ENCODE results near the gene STAM2. TPM values are rescaled to one million over a fixed set of nuclear protein-coding genes. Genes with fewer than 3 reads are reported as not detected.

The STAM2 gene
- total and polyA plus RNA-seq, 2 donors (not counting 3 experiments of a cell fraction or from before 2014, with no cell fraction given): 10.1 to 27.5 TPM

GRCh38 chr2:152089238-152089637 lies 86.3 kb downstream of the STAM2 start:
- no peak overlapping the region for H3K4me3 ChIP-seq (replicated peaks in 1 of 3; ENCODE audit: insufficient read depth in 1 of 3, low read depth in 1 of 3, low read length in 3 of 3)
- dilution Hi-C loops (cut with MboI; ENCODE audit: extremely low pct_ligation_motif_present, low sequenced_read_pairs) (no loop called here), intact Hi-C loops (cut with micrococcal nuclease) (no loop called here)
- H3K79me2 ChIP-seq (ENCODE audit: control insufficient read depth, insufficient read depth, low read length): no peaks in the 10 kb centered on the region
- BruUV-seq (replicated peaks): no TSS peak
- H3K9me3 ChIP-seq (replicated peaks; ENCODE audit: control insufficient read depth, insufficient read depth, low read length): no peaks in the 10 kb centered on the region
- H3K4me1 ChIP-seq (ENCODE audit: control insufficient read depth, extremely low read depth, insufficient read depth, low read length): no peaks in the 10 kb centered on the region
- CTCF ChIA-PET: interaction anchor here (1.8 kb wide), 1 partner anchor 13 kb away, joined by 4 read pairs; no protein-coding TSS in a partner anchor
- no peaks in the 10 kb centered on the region for H3K36me3 ChIP-seq (ENCODE audit: control insufficient read depth in 2 of 2, extremely low read depth in 1 of 2, insufficient read depth in 2 of 2, low read length in 2 of 2)
- H4K20me1 ChIP-seq (replicated peaks; ENCODE audit: control insufficient read depth, extremely low read depth, insufficient read depth, low read length): no peaks in the 10 kb centered on the region
- no peak overlapping the region for H3K4me2 ChIP-seq (ENCODE audit: insufficient read depth, low read length)
- POLR2A ChIA-PET: no interaction called here
- H3K9me1 ChIP-seq (replicated peaks; ENCODE audit: control insufficient read depth, extremely low read depth, insufficient read depth, low read length): no peaks in the 10 kb centered on the region
- H3K27me3 ChIP-seq (ENCODE audit: control insufficient read depth in 2 of 2, insufficient read depth in 2 of 2, low read length in 2 of 2): peaks cover 7 to 16% of the 10 kb centered on the region in 2 experiments
- no peak overlapping the region for H3K27ac ChIP-seq (ENCODE audit: insufficient read depth, low read depth, low read length)
- no peak for FAIRE-seq
- no peak overlapping the region for H2AFZ ChIP-seq (ENCODE audit: low read depth, low read length)
- H3K9ac ChIP-seq (replicated peaks; ENCODE audit: extremely low read depth, insufficient read depth, low read length): no peak overlapping the region
- DNase-seq (ENCODE audit: low read depth, low spot score): no peak
- TF ChIP-seq POLR2A (IDR thresholded peaks at IDR 0.05; ENCODE audit: low read depth, low read length) (no peak), JUN (IDR thresholded peaks at IDR 0.05; ENCODE audit: borderline replicate concordance, insufficient read depth, insufficient read length, low read depth) (no peak), GATA2 (IDR thresholded peaks at IDR 0.05; ENCODE audit: insufficient read depth, insufficient read length, low read depth, low read length) (no peak), MAX (IDR thresholded peaks at IDR 0.05; ENCODE audit: insufficient read depth, insufficient read length) (no peak), MYC (IDR thresholded peaks at IDR 0.05; ENCODE audit: low read depth, low read length) (no peak), EZH2 (IDR thresholded peaks at IDR 0.05; ENCODE audit: borderline replicate concordance, low read depth, low read length, severe bottlenecking) (no peak), FOS (IDR thresholded peaks at IDR 0.05; ENCODE audit: borderline replicate concordance, insufficient read depth, low read length) (no peak), POLR2AphosphoS5 (IDR thresholded peaks at IDR 0.05; ENCODE audit: insufficient read depth, low read depth, low read length) (no peak), CTCF (IDR thresholded peaks at IDR 0.05; ENCODE audit: extremely low read depth in 1 of 2, insufficient read depth in 1 of 2, low read depth in 1 of 2, low read length in 2 of 2) (no peak)

Measured in endothelial cell of umbilical vein (primary cell).